T-cell (primary cell): ENCODE results near the gene TXNRD2. TPM values are rescaled to one million over a fixed set of nuclear protein-coding genes. Genes with fewer than 3 reads are reported as not detected.
"Not testable (repeated sequence)": the region's sequence is repeated elsewhere in the genome, so short reads cannot be mapped to it uniquely, and the experiment has no call there.

Experiments
- ATAC-seq, 4 experiments: fragments of 200-7000 bp in 3 of 4; fragments of 150-1000 bp in 1 of 4; cut with Tn5 transposase; replicated peaks in 1 of 4; 1 replicate in 3 of 4; 2 replicates in 1 of 4; pipeline ENCODE4 v1.10.0; 2021; ENCODE audit warnings: moderate library complexity in 3 of 4, mild to moderate bottlenecking in 2 of 4, moderate number of reproducible peaks in 1 of 4
- CTCF ChIA-PET, 2 donors: fragments of 300-600 bp; sonication (Branson Sonifier 250); formaldehyde crosslinking; loops; one replicate each; lab custom pipeline; 2022; ENCODE audit warnings: antibody characterized with exemption in 2 of 2; lab: Charles Lee
- POLR2A ChIA-PET, 2 donors: fragments of 300-600 bp; sonication (Branson Sonifier 250); formaldehyde crosslinking; loops; one replicate each; lab custom pipeline; 2022; ENCODE audit warnings: antibody characterized with exemption in 2 of 2; lab: Charles Lee
- DNase-seq, 35 experiments: peaks; one replicate each; pipeline versions ENCODE4 v3.0.0 to v3.0.0-alpha.2; 2013 to 2023
- H3K27ac ChIP-seq: one replicate; pipeline ENCODE4 v1.5.1; 2013; ENCODE audit warnings: low read length
- H3K27me3 ChIP-seq, 2 experiments: replicated peaks in 1 of 2; 1 replicate in 1 of 2; 2 replicates in 1 of 2; pipeline versions ENCODE4 v1.6.1 to v1.7.0; 2013; ENCODE audit warnings: low read length in 1 of 2, mixed read lengths in 1 of 2; ENCODE audit not compliant: control insufficient read depth in 2 of 2, insufficient read depth in 2 of 2; ENCODE audit errors: extremely low read depth in 1 of 2
- H3K36me3 ChIP-seq, 2 donors: 1 replicate in 1 of 2; 2 replicates in 1 of 2; pipeline versions ENCODE4 v1.6.1 to v1.7.0; 2013; ENCODE audit warnings: low read length in 1 of 2; ENCODE audit not compliant: control insufficient read depth in 2 of 2, insufficient read depth in 1 of 2; ENCODE audit errors: extremely low read depth in 1 of 2
- H3K4me1 ChIP-seq, 2 experiments: 1 replicate in 1 of 2; 2 replicates in 1 of 2; pipeline versions ENCODE4 v1.6.1 to v1.7.0; 2013; ENCODE audit warnings: low read length in 2 of 2, mixed read lengths in 1 of 2; ENCODE audit not compliant: insufficient read depth in 2 of 2, control insufficient read depth in 1 of 2; ENCODE audit errors: extremely low read depth in 1 of 2
- H3K4me3 ChIP-seq, 2 donors: 1 replicate in 1 of 2; 2 replicates in 1 of 2; pipeline versions ENCODE4 v1.5.1 to v1.7.0; 2013; ENCODE audit warnings: mild to moderate bottlenecking in 2 of 2, low read length in 1 of 2, moderate library complexity in 1 of 2; ENCODE audit not compliant: control insufficient read depth in 1 of 2; ENCODE audit errors: extremely low read depth in 1 of 2
- H3K9me3 ChIP-seq: 2 replicates; pipeline ENCODE4 v1.7.0; 2013
- H3K27ac Mint-ChIP-seq, 2 donors: one replicate each; pipeline ENCODE4 v1.8.0; 2020 to 2021; ENCODE audit warnings: mild to moderate bottlenecking in 2 of 2, mixed read lengths in 2 of 2
- H3K27me3 Mint-ChIP-seq, 2 donors: one replicate each; pipeline ENCODE4 v1.8.0; 2021 to 2022; ENCODE audit warnings: mixed read lengths in 2 of 2
- H3K36me3 Mint-ChIP-seq: one replicate; pipeline ENCODE4 v1.8.0; 2021; ENCODE audit warnings: mixed read lengths
- H3K4me1 Mint-ChIP-seq, 3 donors: one replicate each; pipeline ENCODE4 v1.8.0; 2020 to 2022; ENCODE audit warnings: mixed read lengths in 3 of 3, mild to moderate bottlenecking in 1 of 3
- H3K4me3 Mint-ChIP-seq, 3 donors: one replicate each; pipeline ENCODE4 v1.8.0; 2020 to 2022; ENCODE audit warnings: mild to moderate bottlenecking in 3 of 3, mixed read lengths in 3 of 3, moderate library complexity in 3 of 3
- H3K9me3 Mint-ChIP-seq, 3 donors: one replicate each; pipeline ENCODE4 v1.8.0; 2020 to 2022; ENCODE audit warnings: mixed read lengths in 3 of 3
- WGBS: methylation state at CpG from one replicate; pipeline ENCODE4 v1.1.5; 2013; ENCODE audit warnings: missing lambda C conversion rate; ENCODE audit not compliant: insufficient coverage; 5-methylcytosine and 5-hydroxymethylcytosine counted together
- total RNA-seq, 35 experiments: library from RNA in 6 of 35; stranded (reverse) in 6 of 35; fragments of 120-200 nt in 1 of 35; gene quantifications; one replicate each; pipeline versions ENCODE4 v1.2.1 to v1.2.4 and lab custom pipeline; 2013 to 2026

The TXNRD2 gene
- total RNA-seq, 5 donors from 2014 or later (not counting 1 experiment from before 2014, with no cell fraction given): 26.5 to 47.4 (median 28.7) TPM

DNA sequence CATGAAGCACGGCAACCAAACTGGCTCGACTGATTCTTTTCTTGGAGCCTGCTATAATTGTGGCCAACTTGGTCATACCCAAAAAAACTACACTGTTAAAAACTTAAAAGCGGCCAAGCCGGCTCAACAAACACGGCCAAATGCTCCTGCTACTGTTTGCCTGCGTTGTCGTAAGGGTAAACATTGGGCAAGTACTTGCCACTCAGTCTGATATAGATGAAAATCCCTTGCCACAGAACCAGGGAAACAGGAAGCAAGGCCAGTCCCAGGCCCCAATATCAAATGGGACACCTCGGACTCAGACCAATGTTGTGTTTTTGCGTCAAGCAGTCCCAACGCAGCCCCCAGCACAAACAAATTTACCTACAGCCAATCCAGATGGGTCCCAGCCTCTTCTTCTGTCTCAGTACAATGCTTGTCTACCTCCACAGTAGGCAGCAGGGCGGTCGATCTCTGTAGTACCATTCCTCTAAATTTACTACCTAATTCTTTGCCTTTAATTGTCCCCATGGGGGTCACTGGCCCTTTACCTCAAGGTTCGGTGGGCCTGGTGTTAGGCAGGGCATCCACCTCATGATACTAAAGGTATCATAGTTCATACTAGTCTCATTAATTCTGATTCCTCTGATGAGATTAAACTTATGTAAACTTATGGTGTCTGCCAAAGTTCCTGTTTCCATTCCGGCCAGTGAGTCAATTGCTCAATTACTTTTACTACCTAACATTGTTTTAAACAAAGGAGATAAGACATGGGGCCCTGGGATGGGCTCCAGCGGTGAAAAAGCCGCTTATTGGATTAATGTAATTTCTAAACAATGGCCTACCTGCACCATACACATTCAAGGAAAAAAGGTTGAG lies 3.8 kb downstream of the TXNRD2 start:
- H3K4me1 ChIP-seq: peaks cover 3 to 20% of the 10 kb centered on the region in 2 experiments
- POLR2A ChIA-PET: no interaction called here
- Mint-ChIP-seq H3K27ac (no peak overlapping the region), H3K9me3 (peaks cover 9 to 20% (median 17%) of the 10 kb centered on the region in 3 donors), H3K4me3 (no peak overlapping the region), H3K27me3 (no peaks in the 10 kb centered on the region), H3K36me3 (peaks cover 31% of the 10 kb centered on the region), H3K4me1 (peaks cover 18 to 28% (median 25%) of the 10 kb centered on the region in 3 donors)
- DNase-seq (no peak), ATAC-seq (no peak)
- CTCF ChIA-PET: no interaction called here
- WGBS: 96% methylated on average over 10 of the region's 16 CpGs
- H3K36me3 ChIP-seq: peaks cover 2 to 4% of the 10 kb centered on the region in 2 donors
- H3K27ac ChIP-seq: no peak overlapping the region
- no peak overlapping the region for H3K4me3 ChIP-seq
- no peaks in the 10 kb centered on the region for H3K9me3 ChIP-seq
- H3K27me3 ChIP-seq: peaks cover 0 to 2% of the 10 kb centered on the region in 2 experiments

DNA sequence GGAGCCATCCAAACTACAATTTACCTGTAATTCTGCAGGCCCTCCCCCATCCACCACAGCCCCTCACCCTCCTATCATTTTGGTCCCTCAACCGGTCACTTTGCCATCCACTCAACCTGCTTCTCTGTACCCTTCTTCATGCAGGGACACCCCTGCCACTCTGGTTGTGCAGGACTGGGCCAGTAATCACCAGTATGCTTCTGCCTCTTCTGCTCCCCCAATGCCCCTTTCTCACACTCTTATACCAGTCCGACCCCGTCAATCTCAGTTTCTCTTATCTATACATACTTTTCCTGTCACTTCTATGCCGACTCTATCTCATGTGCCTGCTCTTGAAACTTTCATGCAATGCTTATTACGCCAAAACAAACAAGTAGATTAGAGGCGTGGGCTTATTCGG lies 5.1 kb downstream of the TXNRD2 start:
- ChIA-PET CTCF (no interaction called here), POLR2A (no interaction called here)
- DNase-seq: no peak
- Mint-ChIP-seq H3K9me3 (peaks cover 9 to 20% (median 17%) of the 10 kb centered on the region in 3 donors), H3K4me1 (peaks cover 12 to 19% (median 16%) of the 10 kb centered on the region in 3 donors), H3K27ac (no peak overlapping the region), H3K36me3 (peaks cover 31% of the 10 kb centered on the region), H3K4me3 (no peak overlapping the region), H3K27me3 (no peaks in the 10 kb centered on the region)
- no peaks in the 10 kb centered on the region for H3K9me3 ChIP-seq
- 97% methylated on average over 7 of the region's 7 CpGs for WGBS
- no peak overlapping the region for H3K27ac ChIP-seq
- no peak for ATAC-seq
- no peak overlapping the region for H3K4me3 ChIP-seq
- H3K36me3 ChIP-seq: peaks cover 2 to 4% of the 10 kb centered on the region in 2 donors
- peaks cover 0 to 10% of the 10 kb centered on the region in 2 experiments for H3K4me1 ChIP-seq
- peaks cover 0 to 2% of the 10 kb centered on the region in 2 experiments for H3K27me3 ChIP-seq

DNA sequence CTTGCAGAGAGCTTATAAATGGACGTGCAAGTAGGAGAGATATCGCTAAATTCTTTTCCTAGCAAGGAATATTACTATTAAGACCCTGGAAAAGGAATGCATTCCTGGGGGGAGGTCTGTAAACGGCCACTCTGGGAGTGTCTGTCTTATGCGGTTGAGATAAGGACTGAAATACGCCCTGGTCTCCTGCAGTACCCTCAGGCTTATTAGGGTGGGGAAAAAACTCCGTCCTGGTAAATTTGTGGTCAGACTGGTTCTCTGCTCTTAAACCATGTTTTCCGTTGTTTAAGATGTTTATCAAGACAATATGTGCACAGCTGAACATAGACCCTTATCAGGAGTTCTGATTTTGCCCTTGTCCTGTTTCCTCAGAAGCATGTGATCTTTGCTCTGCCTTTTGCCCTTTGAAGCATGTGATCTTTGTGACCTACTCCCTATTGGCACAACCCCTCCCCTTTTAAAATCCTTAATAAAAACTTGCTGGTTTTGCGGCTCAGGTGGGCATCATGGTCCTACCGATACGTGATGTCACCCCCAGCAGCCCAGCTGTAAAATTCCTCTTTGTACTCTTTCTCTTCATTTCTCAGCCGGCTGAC lies 6.4 kb downstream of the TXNRD2 start:
- peaks cover 9 to 20% (median 17%) of the 10 kb centered on the region in 3 donors for H3K9me3 Mint-ChIP-seq
- CTCF ChIA-PET, H3K9me3 ChIP-seq, ATAC-seq, H3K27ac Mint-ChIP-seq, H3K27ac ChIP-seq, DNase-seq, H3K36me3 ChIP-seq, H3K4me3 ChIP-seq, POLR2A ChIA-PET, H3K27me3 ChIP-seq, H3K4me1 ChIP-seq, H3K27me3 Mint-ChIP-seq, H3K4me3 Mint-ChIP-seq: not testable (repeated sequence)
- WGBS: 95% methylated on average over 5 of the region's 11 CpGs
- peaks cover 31% of the 10 kb centered on the region for H3K36me3 Mint-ChIP-seq
- peaks cover 1 to 12% (median 6%) of the 10 kb centered on the region in 3 donors for H3K4me1 Mint-ChIP-seq

DNA sequence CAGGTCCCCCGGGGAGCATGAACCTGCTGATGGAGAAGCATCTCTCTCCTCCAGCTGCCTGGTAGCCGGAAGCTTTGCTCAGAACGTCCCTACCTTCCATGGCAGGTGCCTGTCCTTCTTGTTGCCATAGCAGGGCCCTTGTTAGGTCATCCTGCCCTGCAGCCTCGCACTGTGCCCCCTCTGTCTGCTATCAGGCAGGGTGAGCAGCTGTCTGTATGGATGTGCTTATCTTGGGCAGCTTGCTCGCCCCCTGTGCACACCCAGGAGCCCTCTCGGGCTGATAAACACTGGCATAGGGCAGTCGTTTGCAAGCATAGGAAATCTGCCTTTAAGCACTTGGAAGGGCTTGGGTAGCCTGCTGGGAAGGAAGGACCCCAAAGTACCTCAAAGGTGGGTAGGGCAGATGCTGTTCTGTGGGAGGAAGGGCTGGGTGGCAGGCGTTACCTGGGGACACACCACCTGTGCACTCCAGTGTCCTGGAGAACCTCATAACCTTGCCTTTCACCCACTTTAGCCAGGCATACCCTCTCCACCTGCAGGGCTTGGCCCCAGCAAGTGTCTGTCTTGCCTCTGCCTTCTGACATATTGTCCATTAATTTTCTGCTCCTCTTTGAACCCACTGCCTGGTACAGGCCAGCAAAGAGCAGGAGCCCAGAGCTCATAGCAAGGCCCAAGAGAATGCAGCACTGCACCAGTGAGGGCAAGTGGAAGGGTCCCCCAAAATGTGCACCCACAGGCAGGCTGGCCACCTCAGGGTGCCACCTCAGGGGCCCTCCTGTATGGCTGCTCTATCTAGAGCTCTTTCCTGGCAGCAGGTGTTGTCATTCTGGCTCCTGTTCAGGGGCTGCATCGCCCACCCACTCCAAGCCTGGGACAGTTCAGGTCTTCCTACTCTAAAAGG lies 8.0 kb downstream of the TXNRD2 start:
- Mint-ChIP-seq H3K27me3 (no peaks in the 10 kb centered on the region), H3K4me3 (no peak overlapping the region), H3K36me3 (peaks cover 31% of the 10 kb centered on the region), H3K9me3 (peaks cover 9 to 20% (median 17%) of the 10 kb centered on the region in 3 donors), H3K4me1 (peaks cover 0 to 6% (median 3%) of the 10 kb centered on the region in 3 donors), H3K27ac (no peak overlapping the region)
- Histone ChIP-seq H3K4me1 (no peaks in the 10 kb centered on the region), H3K4me3 (no peak overlapping the region), H3K36me3 (peaks cover 2 to 8% of the 10 kb centered on the region in 2 donors), H3K9me3 (no peaks in the 10 kb centered on the region), H3K27me3 (no peaks in the 10 kb centered on the region), H3K27ac (no peak overlapping the region)
- ATAC-seq: no peak
- WGBS: 96% methylated on average over 4 of the region's 9 CpGs
- ChIA-PET POLR2A (no interaction called here), CTCF (no interaction called here)
- no peak for DNase-seq

DNA sequence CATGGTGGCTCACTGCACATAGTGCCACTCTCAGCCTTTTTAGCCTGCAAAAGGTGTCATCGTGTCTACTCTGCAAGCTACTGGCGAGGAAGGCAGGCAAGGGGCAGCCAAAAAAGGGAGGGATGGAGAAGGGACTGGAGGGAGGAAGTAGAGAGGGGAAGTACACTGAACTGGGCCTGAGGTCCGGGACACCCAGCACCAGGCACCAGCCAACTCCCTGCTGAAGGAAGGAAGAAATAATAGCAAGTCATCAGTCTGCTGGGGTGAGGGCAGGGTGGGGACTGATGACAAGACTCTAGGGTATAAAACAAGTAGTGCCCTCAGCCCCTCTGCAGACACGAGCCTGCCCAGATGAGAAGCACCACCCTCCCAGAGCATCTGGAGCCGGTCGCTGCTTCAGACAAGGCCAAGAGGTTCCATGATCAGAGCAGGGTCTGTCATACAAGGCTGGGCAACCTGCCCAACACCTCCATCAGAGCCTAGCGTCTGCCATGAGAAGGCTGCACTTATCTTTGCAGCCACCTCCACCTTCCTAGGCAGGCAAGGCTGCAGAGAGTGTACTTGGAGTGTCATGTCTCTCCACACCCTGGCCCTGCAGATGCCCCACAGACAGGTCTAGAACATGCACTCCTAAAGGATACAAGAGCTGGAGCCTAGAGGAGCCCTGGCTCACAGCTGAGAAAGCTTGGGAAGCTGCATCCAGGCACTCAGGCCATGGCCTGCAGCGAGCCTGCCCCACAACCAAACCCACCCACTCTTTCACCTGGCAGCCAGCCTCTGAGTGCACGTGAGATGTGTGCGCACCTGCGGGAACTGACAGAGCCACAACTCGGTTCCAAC lies 9.0 kb downstream of the TXNRD2 start:
- POLR2A ChIA-PET: no interaction called here

More for the DNA sequence above, 9.0 kb downstream of the TXNRD2 start:
- Mint-ChIP-seq H3K9me3 (peaks cover 9 to 18% (median 17%) of the 10 kb centered on the region in 3 donors), H3K4me3 (no peak overlapping the region), H3K4me1 (peaks cover 0 to 6% (median 3%) of the 10 kb centered on the region in 3 donors), H3K27me3 (no peaks in the 10 kb centered on the region), H3K36me3 (peaks cover 29% of the 10 kb centered on the region), H3K27ac (no peak overlapping the region)
- Histone ChIP-seq H3K36me3 (peaks cover 2 to 8% of the 10 kb centered on the region in 2 donors), H3K4me1 (no peaks in the 10 kb centered on the region), H3K27ac (no peak overlapping the region), H3K9me3 (no peaks in the 10 kb centered on the region), H3K27me3 (no peaks in the 10 kb centered on the region), H3K4me3 (no peak overlapping the region)
- 61% methylated on average over 7 of the region's 12 CpGs for WGBS
- ATAC-seq (no peak), DNase-seq (no peak)
- CTCF ChIA-PET: interaction anchor here in 1 of 2 donors (0.6 kb wide), 1 partner anchor 16 kb away, joined by 3 read pairs; no protein-coding TSS in a partner anchor
